ENCODE data around the gene SLC38A6. TPM values are rescaled to one million over a fixed set of nuclear protein-coding genes. Genes with fewer than 3 reads are reported as not detected.

The SLC38A6 gene
- total and polyA plus RNA-seq, 10 of the 15 experiments (the other 5 are each of a cell fraction or from before 2014, with no cell fraction given): 2.0 to 7.0 (median 3.7) TPM

DNA sequence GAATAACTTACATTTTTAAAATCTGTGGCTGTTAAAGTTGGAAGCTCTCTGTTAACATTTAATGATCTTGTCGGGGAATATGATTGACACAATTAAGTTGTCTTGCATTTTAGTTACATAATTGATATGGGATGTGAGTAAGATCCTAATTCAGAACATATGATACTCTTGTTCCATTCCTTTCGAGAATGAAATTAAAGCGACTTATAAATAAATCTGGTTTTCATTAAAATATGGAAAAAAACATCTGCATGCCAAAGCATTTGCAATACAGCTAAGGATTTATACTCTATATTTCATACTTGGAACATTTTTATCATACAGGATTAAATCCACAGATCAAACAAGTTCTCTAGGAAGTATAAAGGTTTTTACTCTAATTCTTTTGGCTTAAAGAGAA is 52.0 kb downstream of the SLC38A6 start:
- H3K4me1 ChIP-seq (ENCODE audit: control insufficient read depth, insufficient read depth, low read length): peaks cover 6% of the 10 kb centered on the region
- ATAC-seq (no peak), FAIRE-seq (no peak), DNase-seq (ENCODE audit: low read depth, low spot score) (no peak)
- 96% methylated on average over 3 of the region's 3 CpGs for WGBS (ENCODE audit: insufficient coverage, insufficient replicate concordance, low lambda C conversion rate, missing lambda C conversion rate)
- no peaks in the 10 kb centered on the region for H4K20me1 ChIP-seq (ENCODE audit: control insufficient read depth, insufficient read depth)
- BruUV-seq (replicated peaks): no TSS peak
- SMC1A ChIA-PET (ENCODE audit: uncharacterized antibody, unreplicated experiment): interaction anchor here (0.8 to 1.9 kb wide), 6 partner anchors 10 to 408 kb away, joined by 3 to 4 read pairs (median 3); no protein-coding TSS in a partner anchor
- no peak overlapping the region for H3K4me3 ChIP-seq
- H3K27ac ChIP-seq (ENCODE audit: control insufficient read depth, insufficient read depth): no peak overlapping the region
- in situ Hi-C loops (cut with MboI) (no loop called here), intact Hi-C loops (cut with micrococcal nuclease; ENCODE audit: unreplicated experiment) (no loop called here)
- POLR2A ChIA-PET: no interaction called here
- CTCF ChIA-PET: interaction anchor here (1.5 kb wide), 1 partner anchor 12 kb away, joined by 4 read pairs; no protein-coding TSS in a partner anchor
- no peaks in the 10 kb centered on the region for H3K9me3 ChIP-seq (replicated peaks; ENCODE audit: control insufficient read depth, insufficient read depth, low read length)
- H3K4me2 ChIP-seq (ENCODE audit: control insufficient read depth, insufficient read depth): no peak overlapping the region
- no peak overlapping the region for H3K9ac ChIP-seq (ENCODE audit: control insufficient read depth, insufficient read depth, low read length)
- RAD21 ChIA-PET (ENCODE audit: unreplicated experiment): interaction anchor here (1.3 to 1.7 kb wide), 3 partner anchors 9 to 408 kb away, joined by 3 to 6 read pairs (median 5); no protein-coding TSS in a partner anchor
- H3K79me2 ChIP-seq (ENCODE audit: control insufficient read depth, insufficient read depth, low read length): no peaks in the 10 kb centered on the region
- no peak overlapping the region for H2AFZ ChIP-seq (ENCODE audit: control insufficient read depth, low read depth, low read length)
- H3K27me3 ChIP-seq (replicated peaks in 1 of 2; ENCODE audit: control insufficient read depth in 2 of 2, insufficient read depth in 2 of 2, low read length in 1 of 2): no peaks in the 10 kb centered on the region
- no peaks in the 10 kb centered on the region for H3K36me3 ChIP-seq (ENCODE audit: control insufficient read depth in 2 of 2, insufficient read depth in 2 of 2, low read length in 1 of 2)
- TF ChIP-seq NR2F1 (conservative IDR thresholded peaks at IDR 0.05) (no peak), RB1 (IDR thresholded peaks at IDR 0.05; ENCODE audit: borderline replicate concordance) (no peak), KDM1A (IDR thresholded peaks at IDR 0.05; ENCODE audit: borderline replicate concordance) (no peak), CHD1 (IDR thresholded peaks at IDR 0.05; ENCODE audit: low read depth, low read length) (no peak), ZBTB40 (IDR thresholded peaks at IDR 0.05; ENCODE audit: borderline replicate concordance) (no peak), MEF2A (IDR thresholded peaks at IDR 0.05; ENCODE audit: insufficient read depth, low read depth, low read length) (no peak), CREM (IDR thresholded peaks at IDR 0.05; ENCODE audit: low read depth) (no peak), ZNF622 (IDR thresholded peaks at IDR 0.05) (no peak), SP1 (IDR thresholded peaks at IDR 0.05; ENCODE audit: low read depth, low read length) (no peak), JUNB (IDR thresholded peaks at IDR 0.05) (no peak)
- TF ChIP-seq, protein P1, sequence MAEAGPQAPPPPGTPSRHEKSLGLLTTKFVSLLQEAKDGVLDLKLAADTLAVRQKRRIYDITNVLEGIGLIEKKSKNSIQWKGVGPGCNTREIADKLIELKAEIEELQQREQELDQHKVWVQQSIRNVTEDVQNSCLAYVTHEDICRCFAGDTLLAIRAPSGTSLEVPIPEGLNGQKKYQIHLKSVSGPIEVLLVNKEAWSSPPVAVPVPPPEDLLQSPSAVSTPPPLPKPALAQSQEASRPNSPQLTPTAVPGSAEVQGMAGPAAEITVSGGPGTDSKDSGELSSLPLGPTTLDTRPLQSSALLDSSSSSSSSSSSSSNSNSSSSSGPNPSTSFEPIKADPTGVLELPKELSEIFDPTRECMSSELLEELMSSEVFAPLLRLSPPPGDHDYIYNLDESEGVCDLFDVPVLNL (IDR thresholded peaks at IDR 0.05; ENCODE audit: low read depth, low read length): no peak
- TF ChIP-seq, protein P2, sequence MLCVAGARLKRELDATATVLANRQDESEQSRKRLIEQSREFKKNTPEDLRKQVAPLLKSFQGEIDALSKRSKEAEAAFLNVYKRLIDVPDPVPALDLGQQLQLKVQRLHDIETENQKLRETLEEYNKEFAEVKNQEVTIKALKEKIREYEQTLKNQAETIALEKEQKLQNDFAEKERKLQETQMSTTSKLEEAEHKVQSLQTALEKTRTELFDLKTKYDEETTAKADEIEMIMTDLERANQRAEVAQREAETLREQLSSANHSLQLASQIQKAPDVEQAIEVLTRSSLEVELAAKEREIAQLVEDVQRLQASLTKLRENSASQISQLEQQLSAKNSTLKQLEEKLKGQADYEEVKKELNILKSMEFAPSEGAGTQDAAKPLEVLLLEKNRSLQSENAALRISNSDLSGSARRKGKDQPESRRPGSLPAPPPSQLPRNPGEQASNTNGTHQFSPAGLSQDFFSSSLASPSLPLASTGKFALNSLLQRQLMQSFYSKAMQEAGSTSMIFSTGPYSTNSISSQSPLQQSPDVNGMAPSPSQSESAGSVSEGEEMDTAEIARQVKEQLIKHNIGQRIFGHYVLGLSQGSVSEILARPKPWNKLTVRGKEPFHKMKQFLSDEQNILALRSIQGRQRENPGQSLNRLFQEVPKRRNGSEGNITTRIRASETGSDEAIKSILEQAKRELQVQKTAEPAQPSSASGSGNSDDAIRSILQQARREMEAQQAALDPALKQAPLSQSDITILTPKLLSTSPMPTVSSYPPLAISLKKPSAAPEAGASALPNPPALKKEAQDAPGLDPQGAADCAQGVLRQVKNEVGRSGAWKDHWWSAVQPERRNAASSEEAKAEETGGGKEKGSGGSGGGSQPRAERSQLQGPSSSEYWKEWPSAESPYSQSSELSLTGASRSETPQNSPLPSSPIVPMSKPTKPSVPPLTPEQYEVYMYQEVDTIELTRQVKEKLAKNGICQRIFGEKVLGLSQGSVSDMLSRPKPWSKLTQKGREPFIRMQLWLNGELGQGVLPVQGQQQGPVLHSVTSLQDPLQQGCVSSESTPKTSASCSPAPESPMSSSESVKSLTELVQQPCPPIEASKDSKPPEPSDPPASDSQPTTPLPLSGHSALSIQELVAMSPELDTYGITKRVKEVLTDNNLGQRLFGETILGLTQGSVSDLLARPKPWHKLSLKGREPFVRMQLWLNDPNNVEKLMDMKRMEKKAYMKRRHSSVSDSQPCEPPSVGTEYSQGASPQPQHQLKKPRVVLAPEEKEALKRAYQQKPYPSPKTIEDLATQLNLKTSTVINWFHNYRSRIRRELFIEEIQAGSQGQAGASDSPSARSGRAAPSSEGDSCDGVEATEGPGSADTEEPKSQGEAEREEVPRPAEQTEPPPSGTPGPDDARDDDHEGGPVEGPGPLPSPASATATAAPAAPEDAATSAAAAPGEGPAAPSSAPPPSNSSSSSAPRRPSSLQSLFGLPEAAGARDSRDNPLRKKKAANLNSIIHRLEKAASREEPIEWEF (IDR thresholded peaks at IDR 0.05; ENCODE audit: insufficient replicate concordance, low read depth, low read length): no peak
